B cell (primary cell): ENCODE measurements around the gene SALL3. TPM values are rescaled to one million over a fixed set of nuclear protein-coding genes. Genes with fewer than 3 reads are reported as not detected.

Experiments
- ATAC-seq: fragments of 200-7000 bp; cut with Tn5 transposase; one replicate; pipeline ENCODE4 v1.10.0; 2021; ENCODE audit warnings: low read depth, mild to moderate bottlenecking, moderate number of reproducible peaks, moderate library complexity
- CTCF ChIA-PET: fragments of 350-600 bp; sonication (Branson Sonifier 250); formaldehyde crosslinking; loops from one replicate; lab custom pipeline; 2021; ENCODE audit warnings: antibody characterized with exemption, inconsistent platforms; lab: Charles Lee
- POLR2A ChIA-PET: fragments of 350-600 bp; sonication (Branson Sonifier 250); formaldehyde crosslinking; loops from one replicate; lab custom pipeline; 2021; ENCODE audit warnings: antibody characterized with exemption; lab: Charles Lee
- DNase-seq: peaks from one replicate; pipeline ENCODE4 v3.0.0; 2013
- H2AFZ ChIP-seq: 2 replicates; pipeline ENCODE4 v1.6.1; 2012; ENCODE audit warnings: mild to moderate bottlenecking, low read depth, low read length; ENCODE audit not compliant: insufficient read depth, poor library complexity, severe bottlenecking
- H3K27ac ChIP-seq, 2 donors: 1 replicate in 1 of 2; 2 replicates in 1 of 2; pipeline ENCODE4 v1.5.1; 2012 to 2013; ENCODE audit warnings: low read length in 2 of 2, mild to moderate bottlenecking in 2 of 2, moderate library complexity in 1 of 2
- H3K27me3 ChIP-seq, 4 experiments: fragments of 200-600 bp in 1 of 4; sonication (generic) in 1 of 4; replicated peaks in 1 of 4; 1 replicate in 2 of 4; 2 replicates in 2 of 4; pipeline versions ENCODE4 v1.6.1 to v1.7.0; 2013 to 2016; ENCODE audit warnings: low read length in 3 of 4, mild to moderate bottlenecking in 2 of 4, mixed read lengths in 1 of 4, moderate library complexity in 1 of 4; ENCODE audit not compliant: insufficient read depth in 4 of 4, control insufficient read depth in 3 of 4; ENCODE audit errors: control extremely low read depth in 1 of 4
- H3K36me3 ChIP-seq, 2 experiments: replicated peaks in 1 of 2; 1 replicate in 1 of 2; 2 replicates in 1 of 2; pipeline versions ENCODE4 v1.6.1 to v1.7.1; 2013; ENCODE audit warnings: low read length in 1 of 2; ENCODE audit not compliant: insufficient read depth in 2 of 2, control insufficient read depth in 1 of 2; ENCODE audit errors: control extremely low read depth in 1 of 2, extremely low read depth in 1 of 2
- H3K4me1 ChIP-seq, 2 donors: fragments of 200-600 bp in 1 of 2; sonication (generic) in 1 of 2; 1 replicate in 1 of 2; 2 replicates in 1 of 2; pipeline versions ENCODE4 v1.5.1 to v1.6.1; 2013 to 2017; ENCODE audit warnings: low read length in 2 of 2; ENCODE audit not compliant: control insufficient read depth in 2 of 2, insufficient read depth in 2 of 2
- H3K4me2 ChIP-seq: replicated peaks from 2 replicates; pipeline ENCODE3; 2012; ENCODE audit warnings: mild to moderate bottlenecking, low read depth, low read length; ENCODE audit not compliant: poor library complexity, severe bottlenecking
- H3K4me3 ChIP-seq, 5 experiments: fragments of 200-600 bp in 1 of 5; sonication (generic) in 1 of 5; 1 replicate in 3 of 5; 2 replicates in 2 of 5; pipeline versions ENCODE4 v1.5.1 to v1.7.0; 2011 to 2016; ENCODE audit warnings: low read length in 4 of 5, mild to moderate bottlenecking in 4 of 5, low read depth in 2 of 5, control low read depth in 1 of 5, moderate library complexity in 1 of 5; ENCODE audit not compliant: insufficient read depth in 1 of 5; ENCODE audit errors: control extremely low read depth in 1 of 5, extremely low read depth in 1 of 5
- H3K79me2 ChIP-seq: fragments of 200-600 bp; sonication (generic); one replicate; pipeline ENCODE4 v1.6.0; 2016; ENCODE audit warnings: low read length; ENCODE audit not compliant: control insufficient read depth, insufficient read depth
- H3K9ac ChIP-seq: fragments of 200-600 bp; sonication (generic); 2 replicates; pipeline ENCODE4 v1.6.1; 2017; ENCODE audit warnings: mild to moderate bottlenecking, low read length, moderate library complexity
- H3K9me3 ChIP-seq, 3 donors: one replicate each; pipeline versions ENCODE4 v1.6.1 to v1.7.1; 2013; ENCODE audit warnings: low read length in 2 of 3; ENCODE audit not compliant: control insufficient read depth in 2 of 3, insufficient read depth in 1 of 3; ENCODE audit errors: control extremely low read depth in 1 of 3
- H4K20me1 ChIP-seq: 2 replicates; pipeline ENCODE4 v1.6.0; 2012; ENCODE audit warnings: mild to moderate bottlenecking, low read length; ENCODE audit not compliant: insufficient read depth, control insufficient read depth, poor library complexity, severe bottlenecking
- H3K27ac Mint-ChIP-seq: one replicate; pipeline ENCODE4 v1.8.0; 2021; ENCODE audit warnings: mixed read lengths
- H3K27me3 Mint-ChIP-seq: one replicate; pipeline ENCODE4 v1.8.0; 2021; ENCODE audit warnings: mixed read lengths
- H3K4me1 Mint-ChIP-seq: one replicate; pipeline ENCODE4 v1.8.0; 2021; ENCODE audit warnings: mixed read lengths
- H3K4me3 Mint-ChIP-seq: one replicate; pipeline ENCODE4 v1.8.0; 2021; ENCODE audit warnings: mixed read lengths
- H3K9me3 Mint-ChIP-seq: one replicate; pipeline ENCODE4 v1.8.0; 2022; ENCODE audit warnings: mixed read lengths; ENCODE audit not compliant: insufficient read depth
- EZH2 ChIP-seq: IDR thresholded peaks from 2 replicates; pipeline ENCODE4 v1.6.1; 2012; ENCODE audit warnings: borderline replicate concordance, low read depth, mild to moderate bottlenecking, moderate library complexity, low read length; ENCODE audit not compliant: insufficient read depth, poor library complexity, severe bottlenecking
- WGBS: methylation state at CpG from one replicate; pipeline ENCODE4 v1.1.5; 2013; ENCODE audit warnings: missing lambda C conversion rate; ENCODE audit not compliant: insufficient coverage; 5-methylcytosine and 5-hydroxymethylcytosine counted together
- intact Hi-C: fragments of 100-400 bp; cut with micrococcal nuclease; formaldehyde crosslinking; loops from one replicate; pipeline ENCODE4 v1.10.0; 2022
- polyA plus RNA-seq: library from polyadenylated mRNA; depleted of rRNA; stranded (reverse); fragments of >200 nt; gene quantifications from 2 replicates; pipeline ENCODE4 v1.2.3, GENCODE V29; 2012
- total RNA-seq, 2 donors: library from RNA; stranded (reverse); fragments of 120-200 nt in 1 of 2; gene quantifications; 1 replicate in 1 of 2; 2 replicates in 1 of 2; pipeline versions ENCODE4 v1.2.3 to v1.2.4, GENCODE V29; 2013 to 2022
- TF ChIP-seq, protein P1 (sequence below): fragments of 200-600 bp; IDR thresholded peaks from one replicate; pipeline ENCODE4 v1.8.0; 2022; ENCODE audit warnings: antibody characterized with exemption, mild to moderate bottlenecking

SALL3 gene
- total and polyA plus RNA-seq, 2 donors (not counting 1 experiment from before 2014, with no cell fraction given): not detected

DNA sequence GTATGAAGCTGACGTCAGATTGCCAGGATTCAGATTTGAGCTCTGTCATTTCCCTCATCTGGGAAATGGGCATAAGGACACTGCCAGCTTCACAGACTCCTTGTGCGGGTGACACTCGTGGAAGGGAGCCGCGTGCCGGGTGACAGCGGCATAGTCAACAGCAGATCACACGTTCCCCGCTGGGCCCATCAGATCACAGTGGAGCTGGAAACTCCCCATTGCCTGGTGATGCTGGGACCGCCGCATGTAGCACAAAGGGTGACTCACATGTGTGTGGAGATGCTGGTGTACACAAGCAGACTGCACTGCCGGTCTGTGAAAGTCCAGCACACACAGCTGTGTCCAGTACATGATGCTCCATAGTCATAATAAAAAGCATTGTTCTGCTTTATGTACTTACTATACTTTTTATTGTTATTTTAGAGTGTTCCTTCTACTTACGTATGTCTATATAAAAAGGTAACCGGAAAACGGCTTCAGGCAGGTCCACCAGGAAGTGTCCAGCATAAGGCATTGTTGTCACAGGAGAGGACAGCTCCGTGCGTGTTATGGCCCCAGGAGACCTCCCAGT lies 31.8 kb downstream of the SALL3 start:
- Histone ChIP-seq H3K9ac (no peak overlapping the region), H3K4me1 (no peaks in the 10 kb centered on the region), H3K36me3 (no peaks in the 10 kb centered on the region), H3K4me2 (no peak overlapping the region), H3K79me2 (no peaks in the 10 kb centered on the region), H3K27me3 (peaks cover 0 to 2% (median 0%) of the 10 kb centered on the region in 4 experiments), H3K27ac (no peak overlapping the region), H4K20me1 (no peaks in the 10 kb centered on the region), H3K9me3 (peaks cover 0 to 14% (median 0%) of the 10 kb centered on the region in 3 donors), H3K4me3 (no peak overlapping the region), H2AFZ (no peak overlapping the region)
- TF ChIP-seq, protein P1, sequence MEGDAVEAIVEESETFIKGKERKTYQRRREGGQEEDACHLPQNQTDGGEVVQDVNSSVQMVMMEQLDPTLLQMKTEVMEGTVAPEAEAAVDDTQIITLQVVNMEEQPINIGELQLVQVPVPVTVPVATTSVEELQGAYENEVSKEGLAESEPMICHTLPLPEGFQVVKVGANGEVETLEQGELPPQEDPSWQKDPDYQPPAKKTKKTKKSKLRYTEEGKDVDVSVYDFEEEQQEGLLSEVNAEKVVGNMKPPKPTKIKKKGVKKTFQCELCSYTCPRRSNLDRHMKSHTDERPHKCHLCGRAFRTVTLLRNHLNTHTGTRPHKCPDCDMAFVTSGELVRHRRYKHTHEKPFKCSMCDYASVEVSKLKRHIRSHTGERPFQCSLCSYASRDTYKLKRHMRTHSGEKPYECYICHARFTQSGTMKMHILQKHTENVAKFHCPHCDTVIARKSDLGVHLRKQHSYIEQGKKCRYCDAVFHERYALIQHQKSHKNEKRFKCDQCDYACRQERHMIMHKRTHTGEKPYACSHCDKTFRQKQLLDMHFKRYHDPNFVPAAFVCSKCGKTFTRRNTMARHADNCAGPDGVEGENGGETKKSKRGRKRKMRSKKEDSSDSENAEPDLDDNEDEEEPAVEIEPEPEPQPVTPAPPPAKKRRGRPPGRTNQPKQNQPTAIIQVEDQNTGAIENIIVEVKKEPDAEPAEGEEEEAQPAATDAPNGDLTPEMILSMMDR: no peak
- TF ChIP-seq EZH2: no peak
- ChIA-PET POLR2A (no interaction called here), CTCF (no interaction called here)
- no peak overlapping the region for H3K27ac Mint-ChIP-seq
- ATAC-seq (no peak), DNase-seq (no peak)
- intact Hi-C loops: no loop called here
- no peaks in the 10 kb centered on the region for H3K4me1 Mint-ChIP-seq
- 91% methylated on average over 15 of the region's 17 CpGs for WGBS
- H3K9me3 Mint-ChIP-seq: no peaks in the 10 kb centered on the region
- peaks cover 3% of the 10 kb centered on the region for H3K27me3 Mint-ChIP-seq
- H3K4me3 Mint-ChIP-seq: no peak overlapping the region

GRCh38 chr18:79013869-79014268 lies 34.3 kb downstream of the SALL3 start:
- H3K9me3 ChIP-seq: peaks cover 0 to 5% (median 0%) of the 10 kb centered on the region in 3 donors
- ChIA-PET CTCF (no interaction called here), POLR2A (no interaction called here)
- ATAC-seq (no peak), DNase-seq (no peak)
- peaks cover 16% of the 10 kb centered on the region for H3K27me3 Mint-ChIP-seq
- no peaks in the 10 kb centered on the region for H3K4me1 Mint-ChIP-seq
- H3K9ac ChIP-seq: no peak overlapping the region
- peaks cover 0 to 4% (median under 1%) of the 10 kb centered on the region in 4 experiments for H3K27me3 ChIP-seq
- no peak overlapping the region for H3K4me3 Mint-ChIP-seq
- H3K27ac ChIP-seq: no peak overlapping the region
- H3K4me1 ChIP-seq: no peaks in the 10 kb centered on the region
- no peaks in the 10 kb centered on the region for H3K36me3 ChIP-seq
- no peak for TF ChIP-seq EZH2
- TF ChIP-seq, protein P1: no peak
- no peaks in the 10 kb centered on the region for H4K20me1 ChIP-seq
- 96% methylated on average over 8 of the region's 10 CpGs for WGBS
- H2AFZ ChIP-seq: no peak overlapping the region
- no peak overlapping the region for H3K4me3 ChIP-seq
- no peaks in the 10 kb centered on the region for H3K79me2 ChIP-seq
- H3K27ac Mint-ChIP-seq: no peak overlapping the region
- H3K9me3 Mint-ChIP-seq: no peaks in the 10 kb centered on the region
- no peak overlapping the region for H3K4me2 ChIP-seq
- intact Hi-C loops: no loop called here
